OCI-LY3 (cell line): ENCODE measurements around the gene MAML2.

Experiments
- H2AFZ ChIP-seq: fragments of 200-600, 300-600 bp; shearing (Covaris generic); 2 replicates; pipeline ENCODE4 v1.6.0; 2014; ENCODE audit warnings: antibody characterized with exemption, low read depth, low read length
- H3K27ac ChIP-seq: fragments of 200-600, 300-600 bp; sonication (generic); 2 replicates; pipeline ENCODE4 v1.5.1; 2014; ENCODE audit warnings: mild to moderate bottlenecking, low read length, moderate library complexity, mixed read lengths
- H3K27me3 ChIP-seq: fragments of 200-600, 300-600 bp; sonication (generic); 2 replicates; pipeline ENCODE4 v1.6.1; 2014; ENCODE audit warnings: low read depth, low read length, mixed read lengths
- H3K36me3 ChIP-seq: fragments of 200-600, 300-600 bp; sonication (generic); replicated peaks from 2 replicates; pipeline ENCODE3; 2014; ENCODE audit warnings: low read depth, low read length, mixed read lengths
- H3K4me1 ChIP-seq: fragments of 300-600, 200-600 bp; sonication (generic); 2 replicates; pipeline ENCODE4 v1.6.1; 2014; ENCODE audit warnings: low read length, mixed read lengths
- H3K4me2 ChIP-seq: fragments of 200-600, 300-600 bp; sonication (generic); 2 replicates; pipeline ENCODE4 v1.6.1; 2014; ENCODE audit warnings: low read length, mixed read lengths
- H3K4me3 ChIP-seq: fragments of 300-600, 200-600 bp; sonication (generic); 2 replicates; pipeline ENCODE4 v1.5.1; 2014; ENCODE audit warnings: antibody characterized with exemption, mild to moderate bottlenecking, low read length, moderate library complexity
- H3K79me2 ChIP-seq: fragments of 300-600, 200-600 bp; shearing (Covaris generic); 2 replicates; pipeline ENCODE4 v1.6.1; 2014; ENCODE audit warnings: mild to moderate bottlenecking, low read length, mixed read lengths
- H3K9ac ChIP-seq: fragments of 300-600, 200-600 bp; shearing (Covaris generic); 2 replicates; pipeline ENCODE4 v1.6.0; 2014; ENCODE audit warnings: mild to moderate bottlenecking, low read length, moderate library complexity
- H3K9me3 ChIP-seq: fragments of 200-600, 300-600 bp; shearing (Covaris generic); 2 replicates; pipeline ENCODE4 v1.6.1; 2014; ENCODE audit warnings: low read length, mixed read lengths; ENCODE audit not compliant: insufficient read depth
- H4K20me1 ChIP-seq: fragments of 200-600, 300-600 bp; sonication (generic); 2 replicates; pipeline ENCODE4 v1.6.1; 2016; ENCODE audit warnings: low read length, mixed read lengths; ENCODE audit not compliant: insufficient read depth
- CTCF ChIP-seq: fragments of 200-600, 300-600 bp; sonication (generic); IDR thresholded peaks from 2 replicates; pipeline ENCODE4 v1.5.1; 2014; ENCODE audit warnings: antibody characterized with exemption, low read length, low read depth
- EZH2phosphoT487 ChIP-seq: fragments of 200-600 bp; shearing (Covaris generic); IDR thresholded peaks from 2 replicates; pipeline ENCODE4 v1.6.1; 2018; ENCODE audit warnings: antibody characterized with exemption, mixed run types, low read depth

The MAML2 gene

GRCh38 chr11:96318399-96318798, 24.6 kb downstream of the MAML2 start:
- no peaks in the 10 kb centered on the region for H3K27me3 ChIP-seq
- no peaks in the 10 kb centered on the region for H4K20me1 ChIP-seq
- no peak overlapping the region for H3K9ac ChIP-seq
- H3K4me2 ChIP-seq: no peak overlapping the region
- H3K9me3 ChIP-seq: no peaks in the 10 kb centered on the region
- TF ChIP-seq EZH2phosphoT487 (no peak), CTCF (no peak)
- no peaks in the 10 kb centered on the region for H3K36me3 ChIP-seq
- no peak overlapping the region for H2AFZ ChIP-seq
- H3K4me3 ChIP-seq: no peak overlapping the region
- H3K4me1 ChIP-seq: peaks cover 8% of the 10 kb centered on the region
- H3K79me2 ChIP-seq: peaks cover 6% of the 10 kb centered on the region
- H3K27ac ChIP-seq: no peak overlapping the region

GRCh38 chr11:96317985-96318384, 25.0 kb downstream of the MAML2 start:
- Histone ChIP-seq H3K4me2 (no peak overlapping the region), H3K9ac (no peak overlapping the region), H3K9me3 (no peaks in the 10 kb centered on the region), H3K4me1 (peaks cover 8% of the 10 kb centered on the region), H3K4me3 (no peak overlapping the region), H4K20me1 (no peaks in the 10 kb centered on the region), H3K27ac (no peak overlapping the region), H3K36me3 (no peaks in the 10 kb centered on the region), H2AFZ (no peak overlapping the region), H3K27me3 (no peaks in the 10 kb centered on the region), H3K79me2 (peaks cover 6% of the 10 kb centered on the region)
- TF ChIP-seq CTCF: no peak
- no peak for TF ChIP-seq EZH2phosphoT487

- Histone ChIP-seq H3K4me1 (peaks cover 8% of the 10 kb centered on the region), H2AFZ (no peak overlapping the region), H3K79me2 (peaks cover 6% of the 10 kb centered on the region), H3K9ac (no peak overlapping the region), H3K4me3 (no peak overlapping the region), H3K27ac (no peak overlapping the region), H3K27me3 (no peaks in the 10 kb centered on the region), H3K36me3 (no peaks in the 10 kb centered on the region), H4K20me1 (no peaks in the 10 kb centered on the region), H3K4me2 (no peak overlapping the region), H3K9me3 (no peaks in the 10 kb centered on the region)
- TF ChIP-seq CTCF: no peak
Measured at GRCh38 chr11:96317571-96317970, 25.4 kb downstream of the MAML2 start.

GRCh38 chr11:96316869-96317268, 26.1 kb downstream of the MAML2 start:
- H3K4me1 ChIP-seq: peaks cover 8% of the 10 kb centered on the region
- H3K27ac ChIP-seq: no peak overlapping the region
- H3K79me2 ChIP-seq: peaks cover 6% of the 10 kb centered on the region
- H3K27me3 ChIP-seq: no peaks in the 10 kb centered on the region
- TF ChIP-seq CTCF: no peak
- TF ChIP-seq EZH2phosphoT487: no peak
- no peak overlapping the region for H2AFZ ChIP-seq
- no peaks in the 10 kb centered on the region for H3K36me3 ChIP-seq
- H3K4me2 ChIP-seq: no peak overlapping the region
- no peak overlapping the region for H3K4me3 ChIP-seq
- H4K20me1 ChIP-seq: no peaks in the 10 kb centered on the region
- H3K9ac ChIP-seq: no peak overlapping the region
- H3K9me3 ChIP-seq: no peaks in the 10 kb centered on the region
